NT2/D1 (cell line): ENCODE data around the gene FAM124B.

Experiments used
- YY1 ChIP-seq: IDR thresholded peaks from 2 replicates; pipeline ENCODE4 v1.6.1; 2011; ENCODE audit not compliant: insufficient read length, insufficient read depth
- ZNF274 ChIP-seq: IDR thresholded peaks from 2 replicates; pipeline ENCODE4 v1.6.1; 2011; ENCODE audit warnings: mild to moderate bottlenecking, low read depth, low read length

GRCh38 chr2:224345492-224345891 lies 56.4 kb downstream of the FAM124B start:
- no peak for TF ChIP-seq YY1
- TF ChIP-seq ZNF274, result no peak
